ENCODE results near the gene SLC25A13.

- no peak for TF ChIP-seq CTCF (conservative IDR thresholded peaks at IDR 0.05; ENCODE audit: low read depth, low read length)
- no peak for TF ChIP-seq EZH2phosphoT487 (IDR thresholded peaks at IDR 0.05; ENCODE audit: borderline replicate concordance, low read length)
Observed at GRCh38 chr7:96157856-96158255, 164.0 kb downstream of the SLC25A13 start.
